ENCODE measurements around the gene GPRIN3.

- TF ChIP-seq, protein P1, sequence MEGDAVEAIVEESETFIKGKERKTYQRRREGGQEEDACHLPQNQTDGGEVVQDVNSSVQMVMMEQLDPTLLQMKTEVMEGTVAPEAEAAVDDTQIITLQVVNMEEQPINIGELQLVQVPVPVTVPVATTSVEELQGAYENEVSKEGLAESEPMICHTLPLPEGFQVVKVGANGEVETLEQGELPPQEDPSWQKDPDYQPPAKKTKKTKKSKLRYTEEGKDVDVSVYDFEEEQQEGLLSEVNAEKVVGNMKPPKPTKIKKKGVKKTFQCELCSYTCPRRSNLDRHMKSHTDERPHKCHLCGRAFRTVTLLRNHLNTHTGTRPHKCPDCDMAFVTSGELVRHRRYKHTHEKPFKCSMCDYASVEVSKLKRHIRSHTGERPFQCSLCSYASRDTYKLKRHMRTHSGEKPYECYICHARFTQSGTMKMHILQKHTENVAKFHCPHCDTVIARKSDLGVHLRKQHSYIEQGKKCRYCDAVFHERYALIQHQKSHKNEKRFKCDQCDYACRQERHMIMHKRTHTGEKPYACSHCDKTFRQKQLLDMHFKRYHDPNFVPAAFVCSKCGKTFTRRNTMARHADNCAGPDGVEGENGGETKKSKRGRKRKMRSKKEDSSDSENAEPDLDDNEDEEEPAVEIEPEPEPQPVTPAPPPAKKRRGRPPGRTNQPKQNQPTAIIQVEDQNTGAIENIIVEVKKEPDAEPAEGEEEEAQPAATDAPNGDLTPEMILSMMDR (IDR thresholded peaks at IDR 0.05): no peak
- TF ChIP-seq ZFX (IDR thresholded peaks at IDR 0.05; ENCODE audit: borderline replicate concordance): no peak
Measured at GRCh38 chr4:89316211-89316610, 8.6 kb upstream of the GPRIN3 start.

Measured in 22Rv1 (cell line).